ENCODE measurements around the gene CELF6. TPM values are rescaled to one million over a fixed set of nuclear protein-coding genes. Genes with fewer than 3 reads are reported as not detected.

The CELF6 gene
- total and polyA plus RNA-seq, 4 donors = 0.10 to 0.92 (median 0.44) TPM

- no peak for TF ChIP-seq CTCF (IDR thresholded peaks at IDR 0.05; ENCODE audit: low read depth, low read length, missing input control)
- no peak for TF ChIP-seq ZBTB33 (IDR thresholded peaks at IDR 0.05)
- TF ChIP-seq REST (IDR thresholded peaks at IDR 0.05) = no peak
- TF ChIP-seq MAX (IDR thresholded peaks at IDR 0.05) = no peak
- no peak for TF ChIP-seq NR2F2 (IDR thresholded peaks at IDR 0.05)
- TF ChIP-seq HNF4A (conservative IDR thresholded peaks at IDR 0.05) = no peak
- no peak for TF ChIP-seq EGR1 (IDR thresholded peaks at IDR 0.05; ENCODE audit: low read depth in 2 of 2)
- TF ChIP-seq FOXA2 (IDR thresholded peaks at IDR 0.05) = no peak
- no peak for TF ChIP-seq RAD21 (IDR thresholded peaks at IDR 0.05)
- TF ChIP-seq YY1 (IDR thresholded peaks at IDR 0.05) = no peak
- TF ChIP-seq JUND (IDR thresholded peaks at IDR 0.05) = no peak
- no peak for TF ChIP-seq RXRA (IDR thresholded peaks at IDR 0.05)
- TF ChIP-seq TAF1 (conservative IDR thresholded peaks at IDR 0.05) = no peak
- H3K4me1 ChIP-seq (ENCODE audit: control insufficient read depth in 4 of 4, insufficient read depth in 4 of 4, low read length in 3 of 4) = no peaks in the 10 kb centered on the region
- WGBS = 92% methylated on average over 1 of the region's 1 CpG
Measured at GRCh38 chr15:72361176-72361575, 41.2 kb upstream of the CELF6 start.

GRCh38 chr15:72358650-72359171 is 38.8 kb upstream of the CELF6 start:
- 69% methylated on average over 7 of the region's 7 CpGs for WGBS

More at GRCh38 chr15:72361176-72361575, 41.2 kb upstream of the CELF6 start:
- Histone ChIP-seq H3K36me3 (ENCODE audit: control insufficient read depth in 4 of 4, insufficient read depth in 3 of 4, low read depth in 1 of 4, low read length in 3 of 4) (peaks cover 0 to 6% (median 3%) of the 10 kb centered on the region in 4 donors), H3K9me3 (ENCODE audit: control insufficient read depth in 4 of 4, low read length in 3 of 4) (no peaks in the 10 kb centered on the region), H3K27ac (ENCODE audit: low read depth in 1 of 2, low read length in 2 of 2) (no peak overlapping the region), H3K4me3 (ENCODE audit: low read depth in 1 of 3, low read length in 3 of 3) (no peak overlapping the region), H3K27me3 (ENCODE audit: control insufficient read depth in 4 of 4, insufficient read depth in 4 of 4, low read length in 3 of 4) (no peaks in the 10 kb centered on the region), H3K9ac (ENCODE audit: low read depth in 1 of 2, low read length in 2 of 2) (no peak overlapping the region)
- no peak for DNase-seq (ENCODE audit: low spot score)

More at GRCh38 chr15:72358650-72359171, 38.8 kb upstream of the CELF6 start:
- Histone ChIP-seq H3K27ac (ENCODE audit: low read depth in 1 of 2, low read length in 2 of 2) (no peak overlapping the region), H3K4me1 (ENCODE audit: control insufficient read depth in 4 of 4, insufficient read depth in 4 of 4, low read length in 3 of 4) (no peaks in the 10 kb centered on the region), H3K27me3 (ENCODE audit: control insufficient read depth in 4 of 4, insufficient read depth in 4 of 4, low read length in 3 of 4) (no peaks in the 10 kb centered on the region), H3K9me3 (ENCODE audit: control insufficient read depth in 4 of 4, low read length in 3 of 4) (no peaks in the 10 kb centered on the region), H3K9ac (ENCODE audit: low read depth in 1 of 2, low read length in 2 of 2) (no peak overlapping the region), H3K36me3 (ENCODE audit: control insufficient read depth in 4 of 4, insufficient read depth in 3 of 4, low read depth in 1 of 4, low read length in 3 of 4) (peaks cover 0 to 24% (median 20%) of the 10 kb centered on the region in 4 donors), H3K4me3 (ENCODE audit: low read depth in 1 of 3, low read length in 3 of 3) (no peak overlapping the region)
- no peak for DNase-seq (ENCODE audit: low spot score)
- TF ChIP-seq SP1 (IDR thresholded peaks at IDR 0.05) (no peak), RXRA (IDR thresholded peaks at IDR 0.05) (no peak)
